HUES64 (cell line): ENCODE data around the gene ARHGAP30.

ENCODE experiments used
- H3K27ac ChIP-seq: 2 replicates; pipeline ENCODE4 v1.7.0; 2013; ENCODE audit warnings: low read depth, low read length, inconsistent platforms
- H3K27me3 ChIP-seq: 2 replicates; pipeline ENCODE4 v1.6.1; 2013; ENCODE audit warnings: mild to moderate bottlenecking, low read length; ENCODE audit not compliant: insufficient read depth
- H3K36me3 ChIP-seq: 2 replicates; pipeline ENCODE4 v1.6.1; 2013; ENCODE audit warnings: mild to moderate bottlenecking, low read length; ENCODE audit not compliant: insufficient read depth
- H3K4me1 ChIP-seq: 2 replicates; pipeline ENCODE4 v1.6.1; 2013; ENCODE audit warnings: mild to moderate bottlenecking, low read length, moderate library complexity; ENCODE audit not compliant: insufficient read depth
- H3K4me3 ChIP-seq: 2 replicates; pipeline ENCODE4 v1.5.1; 2013; ENCODE audit warnings: mild to moderate bottlenecking, low read length, moderate library complexity
- H3K9ac ChIP-seq: 2 replicates; pipeline ENCODE4 v1.6.1; 2013; ENCODE audit warnings: mild to moderate bottlenecking, low read depth, low read length
- H3K9me3 ChIP-seq: 2 replicates; pipeline ENCODE4 v1.6.1; 2013; ENCODE audit warnings: low read depth, low read length; ENCODE audit not compliant: insufficient read depth
- WGBS: fragments of 150-250, 120-280 bp; methylation state at CpG from one replicate; pipeline ENCODE4 v1.1.7; 2013; ENCODE audit warnings: missing lambda C conversion rate; 5-methylcytosine and 5-hydroxymethylcytosine counted together

The ARHGAP30 gene

DNA sequence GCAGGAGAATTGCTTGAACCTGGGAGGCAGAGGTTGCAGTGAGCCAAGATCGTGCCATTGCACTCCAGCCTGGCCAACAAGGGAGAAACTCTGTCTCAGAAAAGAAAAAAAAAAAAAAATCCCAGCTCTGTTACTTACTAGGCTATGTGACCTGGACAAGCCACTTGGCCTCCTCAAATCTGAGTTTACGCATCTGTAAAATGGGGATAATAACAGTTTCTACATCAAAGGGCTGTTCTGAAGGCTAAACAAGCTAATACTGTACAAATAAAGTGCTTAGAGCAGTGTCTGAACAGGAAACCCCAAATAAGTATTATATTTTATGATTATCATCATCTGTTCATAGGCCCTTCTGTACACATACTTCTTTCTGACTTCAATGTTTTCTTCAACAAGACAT, 62.3 kb downstream of the ARHGAP30 start:
- Histone ChIP-seq H3K9ac (no peak overlapping the region), H3K27ac (no peak overlapping the region), H3K9me3 (no peaks in the 10 kb centered on the region), H3K36me3 (peaks cover 17% of the 10 kb centered on the region), H3K4me1 (no peaks in the 10 kb centered on the region), H3K27me3 (no peaks in the 10 kb centered on the region), H3K4me3 (no peak overlapping the region)
- 100% methylated on average over 1 of the region's 2 CpGs for WGBS

DNA sequence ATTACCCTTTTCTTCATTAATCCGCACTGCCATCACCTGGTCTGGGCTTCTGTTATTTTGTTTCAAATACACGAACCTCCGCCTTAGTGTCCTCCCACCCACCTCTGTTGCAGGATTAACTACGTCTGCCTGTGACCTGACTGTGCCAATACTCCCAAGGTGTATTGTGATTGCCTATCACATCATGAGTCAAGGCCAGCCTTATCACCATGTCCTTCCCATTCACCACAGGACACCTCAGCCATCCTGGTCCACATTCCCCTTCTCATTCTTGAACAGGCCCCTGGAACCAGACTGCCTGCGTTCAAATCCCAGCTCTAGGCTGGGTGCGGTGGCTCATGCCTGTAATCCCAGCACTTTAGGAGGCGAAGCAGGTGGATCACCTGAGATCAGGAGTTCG, 63.1 kb downstream of the ARHGAP30 start:
- Histone ChIP-seq H3K27ac (no peak overlapping the region), H3K4me1 (no peaks in the 10 kb centered on the region), H3K9me3 (no peaks in the 10 kb centered on the region), H3K9ac (no peak overlapping the region), H3K27me3 (no peaks in the 10 kb centered on the region), H3K4me3 (no peak overlapping the region), H3K36me3 (peaks cover 22% of the 10 kb centered on the region)
- 91% methylated on average over 8 of the region's 8 CpGs for WGBS

DNA sequence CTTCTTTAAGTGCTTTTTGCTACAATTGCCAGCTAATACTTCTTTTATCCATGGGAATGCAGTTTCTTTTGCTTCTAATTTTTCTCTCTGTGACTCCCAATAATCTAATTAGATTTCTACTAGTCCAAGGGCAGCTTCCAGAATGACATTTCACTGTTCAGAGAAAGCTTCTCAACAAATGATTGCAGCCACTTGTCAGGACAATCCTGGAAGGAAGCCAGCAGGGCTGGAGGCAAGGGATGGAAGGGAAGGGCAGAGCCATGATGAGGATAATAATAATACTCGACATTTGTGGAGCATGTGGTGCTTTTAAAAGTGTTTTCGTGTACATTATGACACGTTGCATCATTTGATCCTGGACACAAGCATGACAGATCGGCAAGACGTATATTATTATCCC, 68.2 kb downstream of the ARHGAP30 start:
- Histone ChIP-seq H3K27me3 (no peaks in the 10 kb centered on the region), H3K4me3 (no peak overlapping the region), H3K4me1 (no peaks in the 10 kb centered on the region), H3K9me3 (no peaks in the 10 kb centered on the region), H3K36me3 (peaks cover 55% of the 10 kb centered on the region), H3K27ac (no peak overlapping the region), H3K9ac (no peak overlapping the region)
- 95% methylated on average over 5 of the region's 5 CpGs for WGBS

DNA sequence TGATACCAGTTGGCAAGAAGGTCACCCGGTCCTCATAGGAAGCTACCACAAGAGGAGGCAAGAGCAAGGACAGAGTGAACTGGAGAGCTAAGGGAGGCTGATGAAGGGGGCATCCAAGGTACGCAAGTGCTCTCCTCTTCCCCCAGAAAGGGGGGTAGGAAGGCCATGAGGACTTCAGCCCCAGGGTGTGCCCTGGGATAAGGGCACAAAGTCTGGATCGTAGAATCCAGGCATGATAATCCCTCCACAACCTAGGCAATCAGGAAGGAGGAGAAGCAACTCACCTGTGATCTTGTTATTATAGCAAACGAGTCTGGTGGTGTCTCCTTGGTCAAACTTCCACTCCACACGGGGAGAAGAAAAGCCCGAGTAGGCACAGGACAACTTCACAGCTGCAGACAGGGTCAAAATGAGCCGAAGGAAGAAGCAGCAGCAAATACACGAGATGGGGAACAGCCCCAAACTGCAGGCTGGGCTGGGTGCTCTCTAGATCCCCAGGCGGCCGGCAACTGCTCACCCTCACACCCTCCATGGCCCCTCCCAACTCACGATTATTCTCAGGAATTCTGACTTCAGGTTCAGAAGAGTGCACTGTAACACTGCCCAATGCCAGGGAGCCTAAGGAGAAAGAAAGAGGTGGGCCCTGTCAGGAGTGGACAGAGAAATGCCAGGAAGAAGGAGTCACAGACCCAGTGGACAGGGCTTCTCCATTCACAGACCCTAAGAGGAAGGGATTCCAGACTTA, 68.8 kb downstream of the ARHGAP30 start:
- no peaks in the 10 kb centered on the region for H3K27me3 ChIP-seq
- H3K4me1 ChIP-seq = no peaks in the 10 kb centered on the region
- H3K36me3 ChIP-seq = peaks cover 60% of the 10 kb centered on the region
- WGBS = 96% methylated on average over 11 of the region's 11 CpGs
- no peak overlapping the region for H3K9ac ChIP-seq
- H3K4me3 ChIP-seq = no peak overlapping the region
- H3K9me3 ChIP-seq = no peaks in the 10 kb centered on the region
- no peak overlapping the region for H3K27ac ChIP-seq

DNA sequence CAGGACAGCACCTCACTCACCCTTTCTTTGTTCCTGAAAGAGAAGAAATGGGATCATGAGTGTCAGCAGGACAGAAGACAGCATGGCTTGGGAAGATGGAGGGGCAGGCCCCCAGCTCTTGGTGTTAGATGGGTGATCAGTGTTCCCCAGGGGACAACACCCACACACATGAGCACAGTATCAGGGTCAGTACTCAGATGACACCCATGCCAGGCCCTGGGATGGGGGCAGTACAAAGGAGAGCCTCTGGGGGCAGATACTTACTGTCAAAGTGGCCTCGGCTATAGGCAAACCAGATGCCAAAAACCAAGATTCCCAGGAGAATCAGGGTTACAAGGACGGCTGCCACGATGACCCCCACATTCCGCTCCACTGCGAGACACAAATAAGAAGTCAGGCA, 70.3 kb downstream of the ARHGAP30 start:
- H3K27ac ChIP-seq = no peak overlapping the region
- peaks cover 67% of the 10 kb centered on the region for H3K36me3 ChIP-seq
- 98% methylated on average over 5 of the region's 5 CpGs for WGBS

DNA sequence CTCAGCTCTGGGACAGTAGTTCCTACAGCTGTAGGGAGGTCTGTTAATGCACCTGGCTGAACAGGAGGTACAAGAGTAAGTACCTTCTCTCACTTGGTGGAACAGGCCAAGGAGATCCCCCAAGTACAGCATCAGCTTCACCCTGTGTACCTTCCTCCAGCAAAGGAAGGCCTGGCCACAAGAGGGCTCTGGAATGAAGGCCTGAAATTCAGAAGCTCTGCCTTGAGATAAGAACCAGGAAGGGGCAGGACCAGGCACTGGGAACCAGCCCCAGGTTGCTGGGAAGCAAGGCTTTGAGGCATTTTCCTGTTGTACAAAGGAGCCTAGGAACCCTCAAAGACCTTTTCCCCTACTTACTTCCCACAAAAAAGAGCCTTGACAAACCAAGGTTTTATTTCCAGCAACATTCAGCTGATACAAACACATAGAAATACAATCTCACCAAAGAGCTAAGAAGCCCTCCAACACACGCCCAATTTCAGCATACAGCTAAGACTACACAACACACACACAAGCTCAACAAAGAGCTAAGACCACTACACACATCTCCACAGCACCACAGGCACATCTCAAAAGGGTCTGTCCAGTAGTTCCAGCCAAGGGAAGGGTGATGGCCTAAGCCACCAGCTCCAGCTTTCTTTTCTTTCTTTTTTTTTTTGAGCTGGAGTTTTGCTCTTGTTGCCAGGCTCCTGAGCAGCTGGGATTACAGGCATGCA, 72.2 kb downstream of the ARHGAP30 start:
- H3K9me3 ChIP-seq = no peaks in the 10 kb centered on the region
- 83% methylated on average over 1 of the region's 1 CpG for WGBS
- H3K27ac ChIP-seq = no peak overlapping the region
- H3K36me3 ChIP-seq = peaks cover 66% of the 10 kb centered on the region
- H3K4me1 ChIP-seq = no peaks in the 10 kb centered on the region
- H3K9ac ChIP-seq = no peak overlapping the region
- no peak overlapping the region for H3K4me3 ChIP-seq
- H3K27me3 ChIP-seq = no peaks in the 10 kb centered on the region

More for the DNA sequence above, 70.3 kb downstream of the ARHGAP30 start:
- no peaks in the 10 kb centered on the region for H3K9me3 ChIP-seq
- no peak overlapping the region for H3K4me3 ChIP-seq
- no peak overlapping the region for H3K9ac ChIP-seq
- H3K27me3 ChIP-seq = no peaks in the 10 kb centered on the region
- H3K4me1 ChIP-seq = no peaks in the 10 kb centered on the region
